ENCODE measurements around the gene ABCA7. TPM values are rescaled to one million over a fixed set of nuclear protein-coding genes. Genes with fewer than 3 reads are reported as not detected.

Gene ABCA7
- total RNA-seq, 1 donor from 2014 or later = 16.7 TPM

GRCh38 chr19:1040476-1041271 lies 767 bp downstream of the ABCA7 start:
- no peak for DNase-seq (ENCODE audit: extremely low spot score, unreplicated experiment)
- Mint-ChIP-seq H3K27me3 (ENCODE audit: unreplicated experiment) (no peaks in the 10 kb centered on the region), H3K27ac (ENCODE audit: unreplicated experiment) (peak overlapping the region; percentile 63), H3K4me3 (ENCODE audit: unreplicated experiment) (peak overlapping the region; percentile 88), H3K36me3 (ENCODE audit: unreplicated experiment) (peaks cover 12% of the 10 kb centered on the region), H3K9me3 (ENCODE audit: unreplicated experiment) (no peaks in the 10 kb centered on the region), H3K4me1 (ENCODE audit: unreplicated experiment) (peaks cover 47% of the 10 kb centered on the region)
- no peak for TF ChIP-seq CTCF (IDR thresholded peaks at IDR 0.05)

GRCh38 chr19:1041272-1041834 lies 1.4 kb downstream of the ABCA7 start:
- no peak for DNase-seq (ENCODE audit: extremely low spot score, unreplicated experiment)
- peaks cover 8% of the 10 kb centered on the region for H3K36me3 Mint-ChIP-seq (ENCODE audit: unreplicated experiment)
- peaks cover 45% of the 10 kb centered on the region for H3K4me1 Mint-ChIP-seq (ENCODE audit: unreplicated experiment)
- H3K9me3 Mint-ChIP-seq (ENCODE audit: unreplicated experiment) = no peaks in the 10 kb centered on the region
- TF ChIP-seq CTCF (IDR thresholded peaks at IDR 0.05) = no peak
- H3K27ac Mint-ChIP-seq (ENCODE audit: unreplicated experiment) = no peak overlapping the region
- H3K27me3 Mint-ChIP-seq (ENCODE audit: unreplicated experiment) = no peaks in the 10 kb centered on the region
- H3K4me3 Mint-ChIP-seq (ENCODE audit: unreplicated experiment) = peak overlapping the region; percentile 88

GRCh38 chr19:1041835-1042685 lies 2.2 kb downstream of the ABCA7 start:
- no peak for TF ChIP-seq CTCF (IDR thresholded peaks at IDR 0.05)
- DNase-seq (ENCODE audit: extremely low spot score, unreplicated experiment) = no peak
- Mint-ChIP-seq H3K4me1 (ENCODE audit: unreplicated experiment) (peaks cover 43% of the 10 kb centered on the region), H3K36me3 (ENCODE audit: unreplicated experiment) (peaks cover 6% of the 10 kb centered on the region), H3K27ac (ENCODE audit: unreplicated experiment) (no peak overlapping the region), H3K27me3 (ENCODE audit: unreplicated experiment) (no peaks in the 10 kb centered on the region), H3K9me3 (ENCODE audit: unreplicated experiment) (no peaks in the 10 kb centered on the region), H3K4me3 (ENCODE audit: unreplicated experiment) (no peak overlapping the region)

GRCh38 chr19:1042689-1043511 lies 3.0 kb downstream of the ABCA7 start:
- Mint-ChIP-seq H3K9me3 (ENCODE audit: unreplicated experiment) (no peaks in the 10 kb centered on the region), H3K4me1 (ENCODE audit: unreplicated experiment) (peaks cover 36% of the 10 kb centered on the region), H3K27me3 (ENCODE audit: unreplicated experiment) (no peaks in the 10 kb centered on the region), H3K27ac (ENCODE audit: unreplicated experiment) (no peak overlapping the region), H3K36me3 (ENCODE audit: unreplicated experiment) (peaks cover under 1% of the 10 kb centered on the region), H3K4me3 (ENCODE audit: unreplicated experiment) (no peak overlapping the region)
- TF ChIP-seq CTCF (IDR thresholded peaks at IDR 0.05) = no peak
- DNase-seq (ENCODE audit: extremely low spot score, unreplicated experiment) = no peak
